HepG2 (cell line): ENCODE results near the gene TJAP1. TPM values are rescaled to one million over a fixed set of nuclear protein-coding genes. Genes with fewer than 3 reads are reported as not detected.
A peak's percentile ranks its signal among the peaks of the same experiment; 100 is the strongest.

Source experiments
- ADNP ChIP-seq: sonication (generic); formaldehyde crosslinking; IDR thresholded peaks from 2 replicates; pipeline ENCODE4 v1.4.0; 2020; ENCODE audit warnings: missing genetic modification reagents
- ARNTL ChIP-seq: sonication (generic); formaldehyde crosslinking; IDR thresholded peaks from 2 replicates; pipeline ENCODE4 v1.4.0; 2020; ENCODE audit warnings: mild to moderate bottlenecking, missing genetic modification reagents
- BHLHE40 ChIP-seq: IDR thresholded peaks from 2 replicates; pipeline ENCODE4 v1.6.1; 2011; ENCODE audit warnings: low read length, improper control_type of control experiment
- HNRNPK ChIP-seq: fragments of 200-400 bp; formaldehyde crosslinking; IDR thresholded peaks from 2 replicates; pipeline ENCODE4 v1.6.1; 2018; ENCODE audit warnings: low read length, low read depth, moderate library complexity, mild to moderate bottlenecking; ENCODE audit not compliant: poor library complexity, severe bottlenecking
- MED8 ChIP-seq: sonication (generic); formaldehyde crosslinking; IDR thresholded peaks from 2 replicates; pipeline ENCODE4 v1.8.1; 2023; ENCODE audit warnings: mild to moderate bottlenecking, missing genetic modification reagents; ENCODE audit not compliant: insufficient replicate concordance
- MZF1 ChIP-seq: sonication (generic); formaldehyde crosslinking; IDR thresholded peaks from 2 replicates; pipeline ENCODE4 v1.8.1; 2023; ENCODE audit warnings: mild to moderate bottlenecking, missing genetic modification reagents, borderline replicate concordance
- RARA ChIP-seq: IDR thresholded peaks from 2 replicates; pipeline ENCODE4 v1.6.1; 2016; ENCODE audit warnings: missing genetic modification reagents, missing compliant biosample characterization
- RFX3 ChIP-seq: IDR thresholded peaks from 2 replicates; pipeline ENCODE4 v1.6.1; 2016; ENCODE audit warnings: missing biosample characterization, missing genetic modification reagents
- SKI ChIP-seq: fragments of 450-650 bp; IDR thresholded peaks from one replicate; pipeline ENCODE4 v1.6.1; 2018; ENCODE audit warnings: mild to moderate bottlenecking; ENCODE audit not compliant: partially characterized antibody
- SMAD9 ChIP-seq: sonication (generic); formaldehyde crosslinking; IDR thresholded peaks from 2 replicates; pipeline ENCODE4 v1.5.1; 2020; ENCODE audit warnings: mild to moderate bottlenecking, missing genetic modification reagents
- SMARCC2 ChIP-seq: fragments of 450-650 bp; IDR thresholded peaks from 2 replicates; pipeline ENCODE4 v1.6.1; 2017; ENCODE audit warnings: antibody characterized with exemption, mild to moderate bottlenecking
- TRIM24 ChIP-seq: sonication (generic); formaldehyde crosslinking; IDR thresholded peaks from 2 replicates; pipeline ENCODE4 v1.8.0; 2022; ENCODE audit warnings: mild to moderate bottlenecking, missing genetic modification reagents
- ZNF660 ChIP-seq: sonication (generic); formaldehyde crosslinking; IDR thresholded peaks from 2 replicates; pipeline ENCODE4 v1.5.1; 2020; ENCODE audit warnings: mild to moderate bottlenecking, low read depth, missing genetic modification reagents, borderline replicate concordance
- ZNF678 ChIP-seq: sonication (generic); formaldehyde crosslinking; IDR thresholded peaks from 2 replicates; pipeline ENCODE4 v1.4.0; 2020; ENCODE audit warnings: mild to moderate bottlenecking, missing genetic modification reagents
- ZNF703 ChIP-seq: sonication (generic); formaldehyde crosslinking; IDR thresholded peaks from 2 replicates; pipeline ENCODE4 v1.5.1; 2020; ENCODE audit warnings: missing genetic modification reagents, mild to moderate bottlenecking, moderate library complexity, borderline replicate concordance
- ZNF775 ChIP-seq: sonication (generic); formaldehyde crosslinking; IDR thresholded peaks from 2 replicates; pipeline ENCODE4 v1.4.0; 2020; ENCODE audit warnings: missing genetic modification reagents, mild to moderate bottlenecking, moderate library complexity, borderline replicate concordance
- polyA plus RNA-seq, 8 experiments: library from polyadenylated mRNA; depleted of rRNA in 3 of 8; stranded (reverse) in 7 of 8; unstranded in 1 of 8; fragments of >200 nt; fragmentation: Illumina TruSeq in 4 of 8; extraction: Trizol in 4 of 8; gene quantifications; 2 replicates each; pipeline versions ENCODE4 v1.2.1 to v1.2.3, GENCODE V29; 2011 to 2016; ENCODE audit warnings: low read depth in 4 of 8, missing spikeins in 1 of 8, mixed read lengths in 1 of 8; ENCODE audit not compliant: insufficient read depth in 1 of 8
- total RNA-seq, 5 experiments: library from RNA; depleted of rRNA; stranded (reverse); fragments of >200 nt; fragmentation: Illumina TruSeq; extraction: Trizol; gene quantifications; 2 replicates each; pipeline ENCODE4 v1.2.3, GENCODE V29; 2016; ENCODE audit warnings: low read depth in 1 of 5
- TF ChIP-seq, protein P1 (sequence below): sonication (generic); formaldehyde crosslinking; IDR thresholded peaks from 2 replicates; pipeline ENCODE4 v1.4.0; 2020; ENCODE audit warnings: missing genetic modification reagents
- TF ChIP-seq, protein P2 (sequence below): sonication (generic); formaldehyde crosslinking; IDR thresholded peaks from 2 replicates; pipeline ENCODE4 v1.5.1; 2020; ENCODE audit warnings: mild to moderate bottlenecking, missing genetic modification reagents, moderate library complexity
- TF ChIP-seq, protein P3 (sequence below): IDR thresholded peaks from 2 replicates; pipeline ENCODE4 v1.6.1; 2012; ENCODE audit warnings: inconsistent platforms
- TF ChIP-seq, protein P4 (sequence below): sonication (generic); formaldehyde crosslinking; IDR thresholded peaks from 2 replicates; pipeline ENCODE4 v1.5.0; 2020; ENCODE audit warnings: mild to moderate bottlenecking, missing genetic modification reagents

Gene TJAP1
- total and polyA plus RNA-seq, 2 of the 13 experiments (the other 11 are each of a cell fraction or from before 2014, with no cell fraction given): 15.7 to 41.6 TPM

DNA sequence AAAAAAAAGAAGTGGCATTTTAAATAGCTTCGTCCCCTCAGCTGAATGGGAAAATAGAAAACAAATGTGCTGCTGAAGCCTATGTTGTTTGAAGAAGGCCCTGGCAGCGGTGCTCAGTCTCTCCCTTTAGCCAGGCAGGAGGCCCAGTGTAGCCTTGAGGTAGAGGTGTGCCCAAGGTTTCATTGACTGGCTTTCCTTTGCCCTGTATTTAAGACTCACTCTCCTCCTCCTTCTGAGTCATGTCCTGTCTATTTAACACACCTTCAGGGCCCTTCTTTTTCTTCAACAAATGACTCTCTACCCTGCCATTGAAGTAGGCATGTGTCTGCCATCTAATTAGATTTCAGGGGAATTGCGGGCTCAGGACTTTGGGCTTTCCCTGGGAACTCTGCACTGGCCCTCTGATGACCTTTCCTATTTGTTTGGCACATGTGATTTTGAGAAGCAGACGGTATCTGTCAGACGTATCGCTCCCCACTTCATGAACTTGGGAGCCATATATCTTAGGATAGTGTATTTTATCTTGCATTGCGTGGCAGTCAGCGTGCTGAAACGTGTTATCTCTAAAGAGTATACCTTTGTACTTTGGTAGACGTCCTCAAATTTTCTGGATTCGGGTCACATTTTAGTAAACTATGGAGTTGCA, 4.3 kb downstream of the TJAP1 start (continued):
- TF ChIP-seq ZNF703 (no peak), SKI (peak; percentile 27), ARNTL (no peak), HNRNPK (no peak), BHLHE40 (no peak), SMAD9 (CRISPR knock-in tag) (no peak), TRIM24 (no peak), ADNP (CRISPR knock-in tag) (no peak), ZNF678 (CRISPR knock-in tag) (no peak), SMARCC2 (no peak), RFX3 (CRISPR knock-in tag) (no peak), ZNF660 (CRISPR knock-in tag) (no peak), RARA (CRISPR knock-in tag) (peak; percentile 80), ZNF775 (no peak), MED8 (CRISPR knock-in tag) (no peak), MZF1 (CRISPR knock-in tag) (no peak)
- TF ChIP-seq, protein P1, sequence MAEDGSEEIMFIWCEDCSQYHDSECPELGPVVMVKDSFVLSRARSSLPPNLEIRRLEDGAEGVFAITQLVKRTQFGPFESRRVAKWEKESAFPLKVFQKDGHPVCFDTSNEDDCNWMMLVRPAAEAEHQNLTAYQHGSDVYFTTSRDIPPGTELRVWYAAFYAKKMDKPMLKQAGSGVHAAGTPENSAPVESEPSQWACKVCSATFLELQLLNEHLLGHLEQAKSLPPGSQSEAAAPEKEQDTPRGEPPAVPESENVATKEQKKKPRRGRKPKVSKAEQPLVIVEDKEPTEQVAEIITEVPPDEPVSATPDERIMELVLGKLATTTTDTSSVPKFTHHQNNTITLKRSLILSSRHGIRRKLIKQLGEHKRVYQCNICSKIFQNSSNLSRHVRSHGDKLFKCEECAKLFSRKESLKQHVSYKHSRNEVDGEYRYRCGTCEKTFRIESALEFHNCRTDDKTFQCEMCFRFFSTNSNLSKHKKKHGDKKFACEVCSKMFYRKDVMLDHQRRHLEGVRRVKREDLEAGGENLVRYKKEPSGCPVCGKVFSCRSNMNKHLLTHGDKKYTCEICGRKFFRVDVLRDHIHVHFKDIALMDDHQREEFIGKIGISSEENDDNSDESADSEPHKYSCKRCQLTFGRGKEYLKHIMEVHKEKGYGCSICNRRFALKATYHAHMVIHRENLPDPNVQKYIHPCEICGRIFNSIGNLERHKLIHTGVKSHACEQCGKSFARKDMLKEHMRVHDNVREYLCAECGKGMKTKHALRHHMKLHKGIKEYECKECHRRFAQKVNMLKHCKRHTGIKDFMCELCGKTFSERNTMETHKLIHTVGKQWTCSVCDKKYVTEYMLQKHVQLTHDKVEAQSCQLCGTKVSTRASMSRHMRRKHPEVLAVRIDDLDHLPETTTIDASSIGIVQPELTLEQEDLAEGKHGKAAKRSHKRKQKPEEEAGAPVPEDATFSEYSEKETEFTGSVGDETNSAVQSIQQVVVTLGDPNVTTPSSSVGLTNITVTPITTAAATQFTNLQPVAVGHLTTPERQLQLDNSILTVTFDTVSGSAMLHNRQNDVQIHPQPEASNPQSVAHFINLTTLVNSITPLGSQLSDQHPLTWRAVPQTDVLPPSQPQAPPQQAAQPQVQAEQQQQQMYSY: no peak
- TF ChIP-seq, protein P2, sequence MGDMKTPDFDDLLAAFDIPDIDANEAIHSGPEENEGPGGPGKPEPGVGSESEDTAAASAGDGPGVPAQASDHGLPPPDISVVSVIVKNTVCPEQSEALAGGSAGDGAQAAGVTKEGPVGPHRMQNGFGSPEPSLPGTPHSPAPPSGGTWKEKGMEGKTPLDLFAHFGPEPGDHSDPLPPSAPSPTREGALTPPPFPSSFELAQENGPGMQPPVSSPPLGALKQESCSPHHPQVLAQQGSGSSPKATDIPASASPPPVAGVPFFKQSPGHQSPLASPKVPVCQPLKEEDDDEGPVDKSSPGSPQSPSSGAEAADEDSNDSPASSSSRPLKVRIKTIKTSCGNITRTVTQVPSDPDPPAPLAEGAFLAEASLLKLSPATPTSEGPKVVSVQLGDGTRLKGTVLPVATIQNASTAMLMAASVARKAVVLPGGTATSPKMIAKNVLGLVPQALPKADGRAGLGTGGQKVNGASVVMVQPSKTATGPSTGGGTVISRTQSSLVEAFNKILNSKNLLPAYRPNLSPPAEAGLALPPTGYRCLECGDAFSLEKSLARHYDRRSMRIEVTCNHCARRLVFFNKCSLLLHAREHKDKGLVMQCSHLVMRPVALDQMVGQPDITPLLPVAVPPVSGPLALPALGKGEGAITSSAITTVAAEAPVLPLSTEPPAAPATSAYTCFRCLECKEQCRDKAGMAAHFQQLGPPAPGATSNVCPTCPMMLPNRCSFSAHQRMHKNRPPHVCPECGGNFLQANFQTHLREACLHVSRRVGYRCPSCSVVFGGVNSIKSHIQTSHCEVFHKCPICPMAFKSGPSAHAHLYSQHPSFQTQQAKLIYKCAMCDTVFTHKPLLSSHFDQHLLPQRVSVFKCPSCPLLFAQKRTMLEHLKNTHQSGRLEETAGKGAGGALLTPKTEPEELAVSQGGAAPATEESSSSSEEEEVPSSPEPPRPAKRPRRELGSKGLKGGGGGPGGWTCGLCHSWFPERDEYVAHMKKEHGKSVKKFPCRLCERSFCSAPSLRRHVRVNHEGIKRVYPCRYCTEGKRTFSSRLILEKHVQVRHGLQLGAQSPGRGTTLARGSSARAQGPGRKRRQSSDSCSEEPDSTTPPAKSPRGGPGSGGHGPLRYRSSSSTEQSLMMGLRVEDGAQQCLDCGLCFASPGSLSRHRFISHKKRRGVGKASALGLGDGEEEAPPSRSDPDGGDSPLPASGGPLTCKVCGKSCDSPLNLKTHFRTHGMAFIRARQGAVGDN: no peak
- TF ChIP-seq, protein P3, sequence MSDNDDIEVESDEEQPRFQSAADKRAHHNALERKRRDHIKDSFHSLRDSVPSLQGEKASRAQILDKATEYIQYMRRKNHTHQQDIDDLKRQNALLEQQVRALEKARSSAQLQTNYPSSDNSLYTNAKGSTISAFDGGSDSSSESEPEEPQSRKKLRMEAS: no peak
- TF ChIP-seq, protein P4, sequence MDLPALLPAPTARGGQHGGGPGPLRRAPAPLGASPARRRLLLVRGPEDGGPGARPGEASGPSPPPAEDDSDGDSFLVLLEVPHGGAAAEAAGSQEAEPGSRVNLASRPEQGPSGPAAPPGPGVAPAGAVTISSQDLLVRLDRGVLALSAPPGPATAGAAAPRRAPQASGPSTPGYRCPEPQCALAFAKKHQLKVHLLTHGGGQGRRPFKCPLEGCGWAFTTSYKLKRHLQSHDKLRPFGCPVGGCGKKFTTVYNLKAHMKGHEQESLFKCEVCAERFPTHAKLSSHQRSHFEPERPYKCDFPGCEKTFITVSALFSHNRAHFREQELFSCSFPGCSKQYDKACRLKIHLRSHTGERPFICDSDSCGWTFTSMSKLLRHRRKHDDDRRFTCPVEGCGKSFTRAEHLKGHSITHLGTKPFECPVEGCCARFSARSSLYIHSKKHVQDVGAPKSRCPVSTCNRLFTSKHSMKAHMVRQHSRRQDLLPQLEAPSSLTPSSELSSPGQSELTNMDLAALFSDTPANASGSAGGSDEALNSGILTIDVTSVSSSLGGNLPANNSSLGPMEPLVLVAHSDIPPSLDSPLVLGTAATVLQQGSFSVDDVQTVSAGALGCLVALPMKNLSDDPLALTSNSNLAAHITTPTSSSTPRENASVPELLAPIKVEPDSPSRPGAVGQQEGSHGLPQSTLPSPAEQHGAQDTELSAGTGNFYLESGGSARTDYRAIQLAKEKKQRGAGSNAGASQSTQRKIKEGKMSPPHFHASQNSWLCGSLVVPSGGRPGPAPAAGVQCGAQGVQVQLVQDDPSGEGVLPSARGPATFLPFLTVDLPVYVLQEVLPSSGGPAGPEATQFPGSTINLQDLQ (CRISPR knock-in tag): no peak
